Mesenchymal stem cell (in vitro differentiated cells and primary cell): ENCODE results near the gene BRAT1.

Source experiments
- DNase-seq: peaks from one replicate; pipeline ENCODE4 v3.0.0-alpha.2; 2013
- H2AFZ ChIP-seq: one replicate; pipeline ENCODE4 v1.6.1; 2013; ENCODE audit warnings: low read depth, mild to moderate bottlenecking, control low read depth, inconsistent platforms, low read length, moderate library complexity
- H2AK5ac ChIP-seq: 2 replicates; pipeline ENCODE4 v1.6.1; 2013; ENCODE audit warnings: low read length, moderate library complexity, mild to moderate bottlenecking, inconsistent platforms; ENCODE audit not compliant: severe bottlenecking
- H2BK120ac ChIP-seq: one replicate; pipeline ENCODE4 v1.6.1; 2013; ENCODE audit warnings: low read depth, mild to moderate bottlenecking, inconsistent platforms, low read length, moderate library complexity
- H2BK12ac ChIP-seq, 2 experiments: one replicate each; pipeline ENCODE4 v1.6.1; 2013; ENCODE audit warnings: inconsistent platforms in 2 of 2, low read length in 2 of 2, mild to moderate bottlenecking in 2 of 2, moderate library complexity in 2 of 2, control low read depth in 1 of 2
- H2BK15ac ChIP-seq: one replicate; pipeline ENCODE4 v1.6.1; 2013; ENCODE audit warnings: mild to moderate bottlenecking, low read depth, inconsistent platforms; ENCODE audit not compliant: poor library complexity, severe bottlenecking
- H2BK5ac ChIP-seq: 2 replicates; pipeline ENCODE4 v1.6.1; 2013; ENCODE audit warnings: low read depth, mild to moderate bottlenecking, low read length, control low read depth, inconsistent platforms; ENCODE audit not compliant: poor library complexity, severe bottlenecking
- H3K14ac ChIP-seq, 2 experiments: one replicate each; pipeline ENCODE4 v1.6.1; 2013; ENCODE audit warnings: inconsistent platforms in 2 of 2, low read length in 2 of 2, control low read depth in 1 of 2, mild to moderate bottlenecking in 1 of 2, moderate library complexity in 1 of 2
- H3K18ac ChIP-seq, 2 experiments: one replicate each; pipeline ENCODE4 v1.6.1; 2013; ENCODE audit warnings: inconsistent platforms in 2 of 2, low read length in 2 of 2, control low read depth in 1 of 2, low read depth in 1 of 2, mild to moderate bottlenecking in 1 of 2
- H3K23ac ChIP-seq, 2 experiments: one replicate each; pipeline ENCODE4 v1.6.1; 2013; ENCODE audit warnings: inconsistent platforms in 2 of 2, low read length in 2 of 2, mild to moderate bottlenecking in 2 of 2, moderate library complexity in 2 of 2, control low read depth in 1 of 2
- H3K27ac ChIP-seq: 2 replicates; pipeline ENCODE4 v1.5.1; 2013; ENCODE audit warnings: mild to moderate bottlenecking, moderate library complexity, low read length, control low read depth, inconsistent platforms; ENCODE audit not compliant: poor library complexity, severe bottlenecking
- H3K27me3 ChIP-seq, 2 experiments: 2 replicates each; pipeline versions ENCODE4 v1.6.1 to v1.7.0; 2013; ENCODE audit warnings: low read length in 2 of 2, mild to moderate bottlenecking in 2 of 2, moderate library complexity in 2 of 2, control low read depth in 1 of 2, inconsistent platforms in 1 of 2; ENCODE audit not compliant: control insufficient read depth in 1 of 2, insufficient read depth in 1 of 2
- H3K36me3 ChIP-seq, 2 experiments: 2 replicates each; pipeline versions ENCODE4 v1.6.1 to v1.7.0; 2013; ENCODE audit warnings: low read length in 2 of 2, control low read depth in 1 of 2, inconsistent platforms in 1 of 2, low read depth in 1 of 2, mild to moderate bottlenecking in 1 of 2; ENCODE audit not compliant: insufficient read depth in 2 of 2, control insufficient read depth in 1 of 2
- H3K4ac ChIP-seq, 2 experiments: one replicate each; pipeline ENCODE4 v1.6.1; 2013; ENCODE audit warnings: inconsistent platforms in 2 of 2, low read length in 2 of 2, mild to moderate bottlenecking in 2 of 2, moderate library complexity in 2 of 2, control low read depth in 1 of 2, low read depth in 1 of 2
- H3K4me1 ChIP-seq: 2 replicates; pipeline ENCODE4 v1.6.1; 2013; ENCODE audit warnings: low read depth, low read length, control low read depth; ENCODE audit not compliant: control insufficient read depth, insufficient read depth
- H3K4me2 ChIP-seq: 2 replicates; pipeline ENCODE4 v1.6.1; 2013; ENCODE audit warnings: low read length, mild to moderate bottlenecking, inconsistent platforms; ENCODE audit not compliant: poor library complexity, severe bottlenecking
- H3K4me3 ChIP-seq, 2 experiments: 2 replicates each; pipeline versions ENCODE4 v1.5.1 to v1.7.0; 2013; ENCODE audit warnings: low read length in 2 of 2, mild to moderate bottlenecking in 2 of 2, control low read depth in 1 of 2, low read depth in 1 of 2; ENCODE audit not compliant: insufficient read depth in 1 of 2
- H3K79me1 ChIP-seq: replicated peaks from 2 replicates; pipeline ENCODE4 v1.6.1; 2013; ENCODE audit warnings: mild to moderate bottlenecking, control low read depth, low read length, inconsistent platforms; ENCODE audit not compliant: poor library complexity, severe bottlenecking
- H3K9ac ChIP-seq: 2 replicates; pipeline ENCODE4 v1.7.0; 2013; ENCODE audit warnings: mild to moderate bottlenecking, low read length, moderate library complexity
- H3K9me3 ChIP-seq: 2 replicates; pipeline ENCODE4 v1.7.0; 2013; ENCODE audit warnings: mild to moderate bottlenecking, low read length; ENCODE audit not compliant: control insufficient read depth
- H4K8ac ChIP-seq: one replicate; pipeline ENCODE4 v1.6.1; 2013; ENCODE audit warnings: inconsistent platforms, mild to moderate bottlenecking, low read length, moderate library complexity
- H4K91ac ChIP-seq: one replicate; pipeline ENCODE4 v1.6.1; 2013; ENCODE audit warnings: mild to moderate bottlenecking, low read length, inconsistent platforms
- WGBS: methylation state at CpG from one replicate; pipeline ENCODE4 v1.1.7; 2013; ENCODE audit warnings: mixed read lengths; 5-methylcytosine and 5-hydroxymethylcytosine counted together

Gene BRAT1

DNA sequence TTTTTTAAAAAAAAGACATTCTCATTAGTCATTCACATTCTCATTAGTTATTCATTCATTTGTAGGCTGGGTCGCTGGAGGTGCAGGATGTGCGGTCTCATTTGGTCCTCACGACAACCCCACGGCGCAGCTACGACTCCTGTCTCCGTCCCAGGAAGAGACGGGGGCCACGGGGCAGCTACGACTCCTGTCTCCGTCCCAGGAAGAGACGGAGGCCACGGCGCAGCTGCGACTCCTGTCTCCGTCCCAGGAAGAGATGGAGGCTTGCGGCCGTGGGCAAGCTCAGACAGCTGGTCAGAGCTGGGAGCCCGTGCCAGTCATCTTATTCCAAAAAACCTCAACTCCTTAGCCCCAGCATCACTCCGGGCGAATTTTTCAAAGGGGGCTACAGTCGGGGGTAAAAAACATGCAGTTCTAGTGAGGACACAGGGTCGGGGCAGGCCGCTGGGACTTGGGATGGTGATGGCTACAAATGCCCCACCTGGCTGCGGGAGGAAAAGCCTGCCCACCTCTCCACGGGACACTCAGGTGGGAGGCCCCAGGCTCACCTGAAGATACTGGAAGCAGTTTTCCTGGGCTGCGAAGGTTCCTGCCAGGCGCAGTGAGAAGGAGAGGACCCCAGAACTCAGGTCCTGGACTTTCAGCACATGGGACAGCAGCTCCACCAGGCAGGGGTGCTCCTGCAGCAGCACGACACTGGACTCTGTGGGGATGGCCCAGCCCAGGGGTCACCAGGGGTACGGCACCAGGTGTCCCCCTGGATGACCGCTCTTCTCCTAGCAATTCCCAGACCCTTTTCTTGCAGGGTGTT, 8.3 kb downstream of the BRAT1 start:
- Histone ChIP-seq H3K27me3 (no peaks in the 10 kb centered on the region), H2BK15ac (no peak overlapping the region), H2BK120ac (no peak overlapping the region), H2AK5ac (no peak overlapping the region), H2BK5ac (no peak overlapping the region), H3K9me3 (no peaks in the 10 kb centered on the region), H3K14ac (no peak overlapping the region), H4K91ac (no peak overlapping the region), H3K4me3 (no peak overlapping the region), H3K18ac (no peak overlapping the region), H4K8ac (no peak overlapping the region), H3K79me1 (peaks cover 22% of the 10 kb centered on the region), H3K9ac (no peak overlapping the region), H3K4me2 (no peak overlapping the region), H3K4me1 (no peaks in the 10 kb centered on the region), H3K36me3 (peaks cover 65 to 66% of the 10 kb centered on the region in 2 experiments), H3K27ac (no peak overlapping the region), H2BK12ac (no peak overlapping the region), H3K4ac (no peak overlapping the region), H3K23ac (no peak overlapping the region), H2AFZ (no peak overlapping the region)
- WGBS, result 96% methylated on average over 31 of the region's 31 CpGs
- DNase-seq, result no peak

DNA sequence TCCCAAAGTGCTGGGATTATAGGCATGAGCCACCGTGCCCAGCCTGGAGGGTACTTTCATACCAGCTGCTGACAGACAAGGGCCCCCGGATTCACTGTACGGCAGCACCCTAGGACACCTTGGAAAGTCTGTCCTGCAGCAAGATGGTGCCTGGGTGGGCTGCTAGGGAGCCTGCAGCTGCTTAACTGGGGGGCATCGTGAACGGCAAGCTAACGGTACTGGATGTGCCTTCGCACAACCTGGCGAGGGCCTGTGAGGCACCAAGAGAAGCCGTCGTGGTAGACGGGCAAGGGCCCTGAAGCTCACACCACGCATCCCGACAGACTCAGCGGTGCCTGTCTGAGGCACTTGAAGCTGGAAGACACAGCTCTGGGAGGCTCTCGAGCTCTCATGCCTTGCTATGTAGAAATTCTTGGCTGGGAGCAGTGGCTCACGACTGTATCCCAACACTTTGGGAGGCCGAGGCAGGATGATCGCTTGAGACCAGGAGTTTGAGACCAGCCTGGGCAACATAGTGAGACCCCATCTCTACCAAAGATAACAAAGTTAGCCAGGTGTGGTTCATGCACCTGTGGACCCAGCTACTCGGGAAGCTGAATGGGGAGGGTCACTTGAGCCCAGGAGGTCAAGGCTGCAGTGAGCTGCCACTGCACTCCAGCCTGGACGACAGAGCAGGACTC, 9.4 kb downstream of the BRAT1 start:
- Histone ChIP-seq H3K4ac (no peak overlapping the region), H3K27me3 (no peaks in the 10 kb centered on the region), H3K27ac (no peak overlapping the region), H3K4me2 (no peak overlapping the region), H2BK120ac (no peak overlapping the region), H2BK12ac (no peak overlapping the region), H3K9me3 (no peaks in the 10 kb centered on the region), H3K79me1 (peaks cover 19% of the 10 kb centered on the region), H2BK5ac (no peak overlapping the region), H3K14ac (no peak overlapping the region), H3K4me3 (no peak overlapping the region), H2AFZ (no peak overlapping the region), H4K8ac (no peak overlapping the region), H3K18ac (no peak overlapping the region), H2AK5ac (no peak overlapping the region), H4K91ac (no peak overlapping the region), H3K23ac (no peak overlapping the region), H3K9ac (no peak overlapping the region), H3K4me1 (no peaks in the 10 kb centered on the region), H3K36me3 (peaks cover 66 to 72% of the 10 kb centered on the region in 2 experiments), H2BK15ac (no peak overlapping the region)
- no peak for DNase-seq
- 97% methylated on average over 20 of the region's 20 CpGs for WGBS

DNA sequence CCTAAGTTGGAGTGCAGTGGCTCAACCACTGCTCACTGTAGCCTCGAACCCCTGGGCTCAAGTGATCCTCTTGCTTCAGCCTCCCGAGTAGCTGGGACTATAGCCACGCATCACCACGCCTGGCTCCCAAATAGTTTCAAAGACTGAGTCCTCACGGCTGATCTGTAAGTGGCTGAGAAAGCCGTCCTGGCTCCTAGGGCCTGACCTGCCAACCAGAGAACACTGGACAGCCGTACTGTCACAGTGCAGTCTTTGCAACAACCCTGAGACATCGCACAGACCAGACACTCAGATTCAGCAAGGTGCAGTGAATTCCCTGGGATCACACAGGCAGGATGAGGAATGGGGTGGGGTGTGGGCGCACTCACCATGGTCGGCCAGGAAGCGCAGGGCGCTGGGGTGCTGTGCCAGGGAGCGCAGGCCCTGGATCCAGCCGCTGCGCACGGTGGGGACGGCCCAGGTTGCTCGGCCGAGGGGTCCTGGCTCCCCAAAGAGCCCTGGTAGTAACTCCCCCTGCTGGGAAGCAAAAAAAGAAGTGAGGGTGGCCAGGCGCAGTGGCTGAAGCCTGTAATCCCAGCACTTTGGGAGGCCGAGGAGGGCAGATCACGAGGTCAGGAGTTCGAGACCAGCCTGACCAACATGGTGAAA, 10.7 kb downstream of the BRAT1 start:
- WGBS, result 98% methylated on average over 21 of the region's 23 CpGs
- peaks cover 17% of the 10 kb centered on the region for H3K79me1 ChIP-seq

More for the DNA sequence above, 10.7 kb downstream of the BRAT1 start:
- H3K14ac ChIP-seq, result no peak overlapping the region
- H3K4ac ChIP-seq, result no peak overlapping the region
- no peak overlapping the region for H2BK5ac ChIP-seq
- H2BK15ac ChIP-seq, result no peak overlapping the region
- H2AK5ac ChIP-seq, result no peak overlapping the region
- H4K8ac ChIP-seq, result no peak overlapping the region
- H3K4me1 ChIP-seq, result peaks cover 3% of the 10 kb centered on the region
- H3K9ac ChIP-seq, result no peak overlapping the region
- H3K23ac ChIP-seq, result no peak overlapping the region
- no peaks in the 10 kb centered on the region for H3K9me3 ChIP-seq
- H2BK12ac ChIP-seq, result no peak overlapping the region
- no peak for DNase-seq
- H3K27ac ChIP-seq, result no peak overlapping the region
- H2BK120ac ChIP-seq, result no peak overlapping the region
- no peak overlapping the region for H3K4me2 ChIP-seq
- no peak overlapping the region for H3K18ac ChIP-seq
- H3K27me3 ChIP-seq, result no peaks in the 10 kb centered on the region
- no peak overlapping the region for H4K91ac ChIP-seq
- peaks cover 64 to 80% of the 10 kb centered on the region in 2 experiments for H3K36me3 ChIP-seq
- no peak overlapping the region for H3K4me3 ChIP-seq
- no peak overlapping the region for H2AFZ ChIP-seq
